ENCODE results near the gene PVRIG. TPM values are rescaled to one million over a fixed set of nuclear protein-coding genes. Genes with fewer than 3 reads are reported as not detected.
A peak's percentile ranks its signal among the peaks of the same experiment; 100 is the strongest.

The PVRIG gene
- total and polyA plus RNA-seq, 2 of the 4 experiments (the other 2 are of a cell fraction): not detected

- H3K56ac ChIP-seq (ENCODE audit: extremely low read depth, insufficient read depth, low read length): no peak overlapping the region
- no peak overlapping the region for H2AK5ac ChIP-seq (ENCODE audit: low read depth, low read length)
- in situ Hi-C loops (cut with MboI; ENCODE audit: low sequenced_read_pairs): loop anchor here (5.0 kb wide), 1 partner anchor 72 kb away; no protein-coding TSS in a partner anchor
- no peaks in the 10 kb centered on the region for H3K9me1 ChIP-seq (ENCODE audit: insufficient read depth, low read length)
- H3K4me2 ChIP-seq (ENCODE audit: low read depth, low read length): no peak overlapping the region
- H3K4me3 ChIP-seq (ENCODE audit: insufficient read depth, low read depth, low read length): no peak overlapping the region
- ChIA-PET POLR2A (ENCODE audit: unreplicated experiment) (no interaction called here), CTCF (no interaction called here)
- no peaks in the 10 kb centered on the region for H3K79me1 ChIP-seq (ENCODE audit: low read depth in 1 of 2, low read length in 2 of 2)
- intact Hi-C loops (cut with micrococcal nuclease): no loop called here
- H2BK20ac ChIP-seq (ENCODE audit: low read depth, low read length): no peak overlapping the region
- no peak overlapping the region for H3K4ac ChIP-seq (ENCODE audit: low read depth, low read length)
- no peak overlapping the region for H4K8ac ChIP-seq (ENCODE audit: low read depth in 2 of 2, low read length in 2 of 2)
- WGBS, 2 experiments (ENCODE audit: extremely low coverage in 2 of 2, insufficient read length in 1 of 2): 63% methylated on average over 4 of the region's 6 CpGs; no CpG with 5 or more reads in 1 of the 2 experiments
- no peak overlapping the region for H3K18ac ChIP-seq (ENCODE audit: low read depth, low read length)
- no peak overlapping the region for H2BK5ac ChIP-seq (ENCODE audit: low read depth, low read length, poor library complexity, severe bottlenecking)
- no peaks in the 10 kb centered on the region for H3K4me1 ChIP-seq (ENCODE audit: control insufficient read depth, insufficient read depth, low read length)
- no peaks in the 10 kb centered on the region for H3K9me3 ChIP-seq (ENCODE audit: control insufficient read depth, insufficient read depth, low read length)
- no peaks in the 10 kb centered on the region for H4K20me1 ChIP-seq (ENCODE audit: insufficient read depth, low read length)
- no peak overlapping the region for H3K27ac ChIP-seq (ENCODE audit: insufficient read depth, low read length)
- no peak overlapping the region for H2AFZ ChIP-seq (replicated peaks; ENCODE audit: low read length, poor library complexity)
- TF ChIP-seq CTCF (conservative IDR thresholded peaks at IDR 0.05; ENCODE audit: low read depth, low read length) (no peak), FOS (IDR thresholded peaks at IDR 0.05; ENCODE audit: low read depth, low read length) (no peak)
- dilution Hi-C loops (cut with HindIII; ENCODE audit: low sequenced_read_pairs, unreplicated experiment): no loop called here
- H3K36me3 ChIP-seq (ENCODE audit: control insufficient read depth, insufficient read depth, low read length): no peaks in the 10 kb centered on the region
- H3K9ac ChIP-seq (ENCODE audit: low read depth, low read length): no peak overlapping the region
- 0 out of 2 replicates have a peak overlapping the region, but pooled peaks have one; percentile 19 for H3K23ac ChIP-seq (ENCODE audit: low read depth, low read length)
- H2AK9ac ChIP-seq (replicated peaks; ENCODE audit: low read depth, low read length, poor library complexity): no peak overlapping the region
- no peak overlapping the region for H2BK15ac ChIP-seq (ENCODE audit: low read depth, low read length)
- DNase-seq (no peak), ATAC-seq (ENCODE audit: low read depth) (no peak)
- H3K14ac ChIP-seq (replicated peaks; ENCODE audit: low read depth, low read length): no peak overlapping the region
- H3K27me3 ChIP-seq (ENCODE audit: control insufficient read depth, insufficient read depth, low read length): no peaks in the 10 kb centered on the region; the same call in 1 of the 2 replicates
- BruUV-seq (replicated peaks): no TSS peak
- no peak overlapping the region for H4K5ac ChIP-seq (ENCODE audit: low read depth, low read length)
- H2BK120ac ChIP-seq (ENCODE audit: low read depth, low read length): no peak overlapping the region
- no peak overlapping the region for H4K91ac ChIP-seq (ENCODE audit: insufficient read depth, low read depth, low read length)
These were observed 10.8 kb upstream of the PVRIG start for GRCh38 chr7:100208911-100209408.

Data from IMR-90 (cell line).